NCI-H82 (cell line): Measurements from ENCODE around the gene SLC6A4.

ENCODE experiments used
- DNase-seq: peaks from one replicate; lab custom pipeline; 2025; lab: John Stamatoyannopoulos, UW

SLC6A4 gene

DNA sequence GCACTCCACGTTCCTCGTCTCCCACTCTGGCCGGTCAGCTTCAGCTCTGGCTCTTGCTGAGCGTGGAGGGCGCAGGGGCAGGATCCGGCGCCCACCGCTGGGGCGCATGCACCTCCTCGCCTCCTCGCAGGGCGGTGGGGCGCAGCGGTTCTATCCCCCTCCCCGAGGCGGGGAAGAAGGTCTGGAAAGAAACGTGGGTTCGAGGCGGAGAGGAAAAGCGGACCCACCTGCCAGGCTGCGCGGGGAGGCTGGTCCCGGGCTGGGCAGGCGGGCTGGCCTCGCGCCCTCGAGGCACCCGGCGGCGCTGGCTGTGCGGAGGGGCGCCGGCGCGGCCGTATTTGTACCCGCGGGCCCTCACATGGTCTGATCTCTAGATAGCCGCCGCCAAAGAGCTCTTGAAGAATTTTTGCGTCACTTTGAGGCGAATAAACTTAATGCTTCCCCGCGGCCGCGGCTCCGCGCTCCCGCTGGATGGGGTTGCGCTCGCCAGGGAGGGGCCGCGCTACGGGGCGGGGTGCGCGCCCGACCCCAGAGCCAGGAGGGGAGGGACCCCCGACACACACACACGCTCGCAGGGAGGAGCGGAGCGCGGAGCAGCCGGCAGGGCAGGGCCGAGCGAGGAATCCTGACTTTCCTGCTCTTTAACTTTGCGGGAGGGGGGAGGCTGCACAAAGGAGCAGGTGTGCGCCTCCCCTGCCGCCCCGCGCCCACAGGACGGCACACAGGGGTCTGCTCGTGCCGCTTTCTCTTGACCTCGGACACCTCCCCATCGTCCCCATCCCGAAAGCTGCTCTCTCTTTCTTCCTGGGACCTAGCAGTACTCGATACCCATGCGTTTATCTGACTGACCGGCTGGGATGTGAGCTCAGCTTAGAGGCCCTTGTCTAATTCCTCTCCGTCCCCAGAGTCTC is at the start of gene SLC6A4:
Gene SLC6A4 (minus strand): TSS at position 312 of the 911 bp plus-strand sequence. CDS start 13,739 bp downstream, outside the sequence.
- peak; percentile 45 for DNase-seq

DNA sequence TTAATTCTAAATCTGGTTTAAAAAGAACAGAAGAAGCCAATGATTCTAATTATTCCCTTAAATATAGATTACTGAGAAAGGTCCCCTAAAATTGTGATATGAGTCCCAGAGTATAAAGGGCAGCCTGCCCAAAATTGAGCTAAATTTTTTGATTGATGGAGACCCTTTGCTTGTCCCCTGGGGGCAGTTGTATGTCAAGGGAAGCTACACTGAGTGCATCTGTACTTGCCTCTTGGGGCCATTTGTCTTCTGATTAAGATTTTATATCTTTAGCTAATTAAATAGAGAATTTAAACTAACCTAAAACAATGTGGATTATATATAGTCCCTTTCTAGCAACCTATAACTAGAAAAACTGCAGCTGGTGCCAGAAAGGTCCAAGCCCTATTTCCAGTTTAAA is 43.7 kb upstream of the SLC6A4 start:
- no peak for DNase-seq

DNA sequence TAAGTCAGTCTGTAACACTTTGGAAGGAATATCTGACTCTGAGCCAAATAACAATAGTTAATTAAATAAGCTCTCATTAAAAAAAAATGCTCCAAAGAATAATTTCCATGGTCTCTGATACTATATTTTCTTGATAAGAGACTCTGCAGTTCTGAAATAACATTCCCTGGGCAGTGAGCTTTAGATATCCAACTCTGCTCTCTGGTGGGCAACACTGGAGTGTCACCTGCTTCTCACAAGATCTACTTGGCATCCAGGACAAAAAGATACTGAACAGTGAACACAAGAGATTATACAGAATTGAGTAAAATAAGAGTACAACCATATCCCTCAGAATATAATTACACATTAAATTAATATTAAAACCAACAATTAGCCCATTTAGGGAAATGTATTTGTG is 42.5 kb upstream of the SLC6A4 start:
- peak; percentile 46 for DNase-seq

DNA sequence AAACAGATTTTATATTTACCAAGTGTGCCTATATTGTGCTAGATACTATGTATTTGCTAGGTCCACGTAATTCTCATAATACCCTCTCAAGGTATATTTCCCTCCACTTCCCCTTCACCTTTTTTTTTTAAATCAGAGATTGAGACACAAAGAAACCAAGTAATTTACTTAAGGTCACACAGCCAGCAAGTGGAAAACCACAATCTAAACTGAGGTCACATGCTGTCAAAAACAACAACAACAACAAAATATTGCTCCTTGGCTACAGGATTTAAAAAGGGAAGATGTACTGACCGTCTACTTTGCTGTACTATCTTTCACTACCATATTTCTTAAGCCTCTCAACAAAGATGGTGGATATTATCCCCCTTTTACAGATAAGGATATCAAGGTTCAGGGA is 40.4 kb upstream of the SLC6A4 start:
- DNase-seq = no peak

DNA sequence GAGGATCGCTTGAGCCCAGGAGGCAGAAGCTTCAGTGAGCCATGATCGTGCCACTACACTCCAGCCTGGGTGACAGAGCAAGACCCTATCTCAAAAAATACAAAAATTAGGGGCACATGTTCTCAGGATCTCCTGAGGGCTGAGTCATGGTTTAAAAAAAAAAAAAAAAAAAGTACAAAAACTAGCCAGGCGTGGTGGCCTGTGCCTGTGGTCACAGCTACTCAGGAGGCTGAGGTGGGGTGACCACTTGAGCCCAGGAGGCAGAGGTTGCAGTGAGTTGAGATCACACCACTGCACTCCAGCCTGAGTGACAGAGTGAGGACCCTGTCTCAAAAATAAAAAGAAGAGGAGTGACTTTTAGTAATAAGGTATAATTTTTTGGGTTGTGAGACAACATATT is 39.4 kb upstream of the SLC6A4 start:
- no peak for DNase-seq

DNA sequence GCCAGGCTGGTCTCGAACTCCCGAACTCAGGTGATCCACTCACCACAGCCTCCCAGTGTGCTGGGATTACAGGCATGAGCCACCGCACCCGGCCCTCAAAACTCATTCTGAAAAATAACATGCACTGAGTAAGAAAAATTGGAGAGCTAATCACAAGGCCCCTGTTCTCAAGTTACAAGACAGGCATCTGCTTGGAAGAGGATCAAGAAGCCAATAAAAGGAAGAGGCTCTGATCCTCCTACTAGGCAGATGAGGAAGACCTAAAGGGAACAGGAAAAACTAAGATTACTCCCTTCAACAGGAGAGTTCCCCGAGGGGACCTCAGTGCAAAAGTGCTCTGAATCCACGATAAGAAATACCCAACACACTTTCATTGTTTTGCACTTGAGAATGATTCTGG is 37.9 kb upstream of the SLC6A4 start:
- DNase-seq = peak; percentile 45

DNA sequence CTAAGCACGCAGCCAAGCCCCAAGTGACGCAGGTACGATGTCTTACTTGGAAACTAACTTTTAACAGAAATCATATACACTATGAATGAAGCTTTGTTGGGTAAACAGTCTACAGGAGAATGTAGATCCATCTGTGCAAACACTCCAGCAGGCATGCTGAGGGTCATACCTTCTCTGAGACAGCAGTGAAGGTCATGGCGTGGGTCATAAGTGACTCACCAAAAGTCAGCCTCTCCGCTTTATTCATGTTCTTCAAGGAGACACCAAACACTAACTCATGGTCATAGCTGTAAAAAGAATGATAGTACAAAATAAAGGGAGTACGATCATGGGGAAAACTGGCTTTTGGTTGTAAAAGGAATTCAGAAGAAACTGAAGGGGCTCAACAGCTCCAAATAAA is 35.6 kb upstream of the SLC6A4 start:
- DNase-seq = no peak

DNA sequence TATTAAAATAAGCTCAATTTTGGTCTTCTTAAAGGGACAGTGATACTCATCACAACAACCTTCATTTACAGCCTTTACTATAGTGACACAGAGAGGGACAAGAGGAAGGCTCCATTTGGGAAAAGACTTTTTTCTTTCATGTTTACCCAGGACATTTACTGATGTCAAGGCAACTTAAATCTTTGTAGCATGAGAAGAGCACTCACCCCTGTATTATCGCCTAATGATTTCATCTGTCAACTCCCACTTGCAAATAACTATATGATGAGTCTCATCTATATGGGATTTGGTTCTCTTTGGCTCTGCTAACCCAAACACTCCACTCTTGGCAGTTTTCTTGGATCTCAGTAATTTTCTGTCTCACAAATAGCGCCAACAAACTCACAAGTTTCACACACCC is 32.1 kb upstream of the SLC6A4 start:
- no peak for DNase-seq

DNA sequence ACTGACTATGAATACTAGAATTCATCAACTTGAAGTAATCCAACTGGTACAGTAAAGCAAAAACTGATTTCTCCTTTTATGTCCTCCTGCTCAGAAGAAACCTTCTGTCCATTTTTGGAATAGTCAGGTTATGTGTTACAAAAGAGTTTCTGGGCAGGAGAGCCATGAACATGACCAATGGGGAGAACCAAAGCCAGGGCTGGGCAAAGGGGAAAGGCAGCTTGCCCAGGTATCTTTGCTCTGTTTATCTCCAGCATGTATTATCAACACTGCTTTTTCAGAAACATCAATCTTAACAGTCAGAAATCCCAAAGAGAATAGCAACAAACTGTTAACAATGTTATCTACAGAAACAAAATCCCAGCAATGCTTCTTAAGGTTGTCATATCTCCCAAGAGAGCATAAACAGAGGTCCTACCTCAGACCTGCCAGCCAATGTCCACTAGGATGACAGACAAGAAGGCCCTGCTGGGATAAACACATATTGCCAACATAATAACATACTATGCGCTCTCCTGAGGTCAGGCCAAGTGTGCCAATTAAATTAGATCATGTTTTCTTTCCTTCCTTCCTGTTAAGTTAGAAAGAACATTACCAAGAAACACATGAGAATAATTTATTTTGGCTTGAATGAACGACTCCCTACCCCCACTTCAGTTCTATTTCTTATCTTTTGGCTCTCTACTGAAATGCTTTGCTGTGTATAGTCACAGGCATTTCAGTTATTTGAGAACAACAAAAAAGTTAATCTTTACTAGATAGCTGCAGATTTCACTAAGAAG is 28.2 kb upstream of the SLC6A4 start:
- DNase-seq = no peak

DNA sequence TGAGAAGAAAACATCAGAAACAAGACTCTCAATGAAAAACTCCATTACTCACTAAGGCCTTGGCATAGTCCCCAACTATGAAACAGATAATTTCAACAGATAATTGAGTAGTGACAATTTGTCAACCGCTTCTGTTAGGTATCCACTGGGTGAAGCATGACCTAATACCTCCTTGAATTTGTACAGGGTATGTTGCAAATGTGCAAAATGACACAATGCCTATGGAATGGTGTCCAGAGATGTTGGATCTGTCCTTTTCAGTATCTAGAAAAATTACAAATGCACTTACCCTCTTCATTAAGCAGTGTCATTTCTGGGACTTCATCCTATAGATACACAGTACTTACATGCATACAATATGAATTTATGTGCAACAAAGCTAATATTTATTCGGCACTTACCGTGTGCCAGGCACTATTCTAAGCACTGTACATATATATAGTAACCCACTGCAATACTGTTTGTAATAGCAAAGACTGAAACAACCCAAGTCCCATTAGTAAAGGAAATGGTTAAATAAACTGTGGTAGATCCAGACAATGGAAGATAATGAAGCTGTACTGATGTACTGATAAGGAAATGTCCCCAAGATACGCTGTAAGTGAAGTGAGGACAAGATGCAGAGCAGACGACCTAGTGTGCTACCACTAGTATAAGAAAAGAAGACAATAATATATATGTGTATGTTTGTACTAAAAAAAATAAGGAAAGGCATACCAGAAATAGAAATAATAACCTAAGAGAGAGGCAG is 21.4 kb upstream of the SLC6A4 start:
- no peak for DNase-seq

DNA sequence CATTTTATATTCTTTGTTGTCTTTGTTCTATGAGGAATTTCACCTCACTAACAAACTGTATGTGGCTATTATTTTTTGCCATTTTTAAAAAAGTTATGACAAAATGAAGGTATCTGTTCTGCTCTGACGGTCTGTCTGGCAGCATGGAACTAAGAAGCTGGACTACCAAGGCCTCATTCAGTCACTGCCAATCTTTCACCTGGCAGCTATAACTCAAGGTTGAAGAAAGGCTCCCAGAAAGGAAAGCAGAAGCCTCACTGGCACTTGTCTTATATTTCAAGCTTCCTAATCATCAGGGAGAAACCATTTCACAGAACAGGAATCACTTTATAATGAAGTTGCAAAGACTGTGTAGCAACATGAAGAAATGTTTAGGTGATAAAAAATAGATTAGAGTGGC is 18.7 kb upstream of the SLC6A4 start:
- no peak for DNase-seq

DNA sequence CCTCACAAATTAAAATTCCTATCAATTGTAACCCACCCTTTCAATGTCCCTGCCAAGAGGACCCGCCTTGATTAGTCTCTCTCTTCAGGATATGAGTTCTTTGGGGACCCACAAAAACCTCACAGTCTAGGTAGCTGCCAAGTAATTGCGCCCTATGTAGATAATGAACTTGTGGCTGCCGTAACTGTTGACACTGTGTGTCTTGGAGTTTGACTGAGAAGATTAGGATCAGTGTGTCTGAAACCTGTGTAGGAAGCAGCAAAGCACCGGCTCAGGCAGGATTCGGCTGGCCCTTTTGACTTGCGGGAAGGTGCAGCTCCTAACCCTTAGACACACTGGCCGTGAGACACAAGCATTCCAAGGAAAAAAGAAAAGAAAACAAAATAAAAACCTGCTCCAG is 17.8 kb upstream of the SLC6A4 start:
- DNase-seq = no peak

DNA sequence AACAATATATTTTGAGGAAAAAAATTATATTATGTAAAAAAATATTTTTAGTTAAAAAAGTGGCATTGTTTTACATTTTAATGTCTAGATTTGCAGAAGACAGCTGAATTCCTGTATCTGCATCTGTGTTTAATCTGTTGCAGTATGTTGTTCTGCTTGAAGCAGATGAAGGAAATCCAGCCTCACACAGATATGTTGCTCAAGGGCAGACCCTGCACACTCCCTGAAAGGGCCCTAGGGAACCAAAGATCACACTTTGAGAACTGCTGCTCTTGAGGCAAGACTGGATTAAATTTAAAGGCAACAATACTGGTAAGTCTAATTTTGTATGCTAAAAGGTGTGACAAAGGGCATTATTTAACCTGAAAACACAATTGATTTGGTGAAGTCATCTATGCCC is 16.4 kb upstream of the SLC6A4 start:
- no peak for DNase-seq

DNA sequence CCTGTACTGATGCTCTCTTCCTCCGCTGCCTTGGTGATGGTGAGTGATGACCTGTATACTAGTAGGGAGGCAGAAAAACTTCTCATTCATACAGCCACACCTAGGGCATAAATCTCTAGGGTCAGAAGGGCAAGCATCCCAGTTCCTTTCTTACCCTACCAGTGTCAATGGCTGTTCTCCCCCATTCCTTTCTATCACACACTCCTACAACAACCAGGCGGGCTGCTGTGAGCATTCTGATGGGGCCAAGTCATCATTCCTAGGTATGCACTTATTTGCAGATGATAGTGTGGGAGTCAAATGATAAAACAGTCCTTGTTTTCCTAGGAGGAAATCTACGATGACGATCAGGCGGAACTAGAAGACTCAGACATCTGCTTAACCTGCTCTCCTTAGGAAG is 14.0 kb upstream of the SLC6A4 start:
- no peak for DNase-seq

DNA sequence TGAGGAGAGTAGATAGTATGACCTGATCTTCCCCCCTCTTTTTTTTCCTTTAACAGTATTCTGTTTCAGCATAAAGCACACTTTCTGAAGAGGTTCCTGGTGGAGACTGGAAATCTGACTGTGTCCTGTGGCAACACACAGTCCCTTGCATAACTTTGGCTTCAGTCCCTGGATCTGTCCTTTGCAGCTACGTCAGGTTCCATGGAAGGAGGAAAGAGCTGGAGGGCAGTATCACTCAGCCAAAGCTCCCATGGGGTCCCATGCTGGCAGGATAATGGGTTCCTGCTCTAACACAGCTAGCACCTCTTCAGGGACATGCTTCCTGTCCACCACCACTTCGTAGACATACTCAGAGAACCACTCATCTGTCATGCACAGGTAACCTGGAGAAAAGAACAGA is 13.3 kb upstream of the SLC6A4 start:
- no peak for DNase-seq

DNA sequence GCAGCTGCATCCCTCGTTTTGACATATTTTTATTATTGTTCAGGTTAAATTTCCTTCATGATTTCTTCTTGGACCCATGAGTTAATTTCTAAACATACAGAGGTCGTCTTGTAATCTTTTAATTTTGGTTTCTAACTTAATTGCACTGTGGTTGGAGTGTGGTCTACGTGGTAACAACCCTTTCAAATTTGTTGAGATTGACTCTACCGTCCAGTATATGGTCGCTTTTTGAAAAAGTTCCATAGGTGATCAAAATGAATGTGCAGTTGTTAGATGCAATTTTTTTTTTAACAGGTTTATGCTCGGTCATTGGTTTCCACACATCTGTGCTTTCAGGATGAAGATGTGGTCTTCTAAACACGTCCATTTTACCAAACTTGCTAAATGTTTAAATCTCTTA is 11.0 kb upstream of the SLC6A4 start:
- DNase-seq = no peak

DNA sequence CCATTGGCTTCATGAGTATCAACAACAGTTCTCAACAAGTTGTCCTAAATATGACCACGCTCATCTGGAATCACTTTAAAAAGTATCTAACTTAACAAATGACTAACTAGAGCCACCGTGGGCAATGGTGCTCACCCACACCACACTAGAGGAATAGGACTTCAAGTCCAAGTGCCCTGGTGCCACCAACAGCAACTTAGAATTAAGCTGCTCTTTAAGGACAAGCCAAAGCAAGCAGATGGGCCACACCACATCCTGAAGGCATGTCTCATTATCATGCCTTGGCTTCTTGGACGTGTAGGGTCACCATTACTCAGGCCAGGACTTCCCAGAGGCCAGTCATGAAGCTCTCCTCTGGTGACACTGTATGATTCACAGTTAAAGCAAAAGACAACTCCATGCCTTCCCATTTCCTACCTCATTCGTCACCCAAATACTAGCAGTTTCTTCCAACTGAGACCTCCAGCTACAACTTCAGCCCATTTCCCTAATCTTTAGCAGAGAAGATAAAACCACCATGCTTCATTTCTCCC is 9.4 kb upstream of the SLC6A4 start:
- DNase-seq = no peak

DNA sequence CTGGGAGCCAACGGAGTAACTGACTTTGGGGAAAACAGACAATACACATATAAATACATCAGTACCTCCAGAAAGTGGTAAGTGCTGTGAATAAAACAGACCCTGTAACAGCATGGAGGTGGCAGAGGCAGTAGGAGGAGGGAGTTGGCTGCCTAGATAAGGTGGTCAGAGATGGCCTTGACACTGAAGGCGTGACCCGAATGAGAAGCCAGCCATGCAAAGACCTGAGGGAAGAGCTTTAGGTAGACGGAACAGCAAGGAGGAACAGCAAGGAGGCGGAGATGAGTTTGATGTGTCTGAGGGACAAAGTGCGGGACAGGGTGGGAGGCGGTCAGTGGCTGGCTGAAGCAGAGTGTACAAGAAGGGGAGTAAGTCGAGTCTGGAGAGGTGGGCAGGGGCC is 8.1 kb upstream of the SLC6A4 start:
- DNase-seq = no peak

DNA sequence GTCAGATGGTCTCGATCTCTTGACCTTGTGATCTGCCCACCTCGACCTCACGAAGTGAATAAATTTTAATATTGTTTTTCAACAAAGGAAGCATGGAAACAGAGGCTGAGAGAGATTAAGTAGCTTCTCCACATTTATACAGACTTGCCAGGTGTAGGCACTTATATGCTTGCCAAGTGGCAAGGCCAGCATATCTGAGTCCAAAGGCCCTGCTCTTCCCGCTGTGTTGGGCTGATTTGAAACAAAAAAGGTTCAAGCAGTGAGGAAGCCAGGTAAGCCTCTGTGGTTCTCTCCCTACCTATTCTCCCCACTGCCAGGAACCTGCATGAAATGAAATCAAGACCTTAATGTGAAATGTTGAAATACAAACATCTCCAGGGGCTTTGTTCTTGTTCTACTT is 7.5 kb upstream of the SLC6A4 start:
- DNase-seq = no peak

DNA sequence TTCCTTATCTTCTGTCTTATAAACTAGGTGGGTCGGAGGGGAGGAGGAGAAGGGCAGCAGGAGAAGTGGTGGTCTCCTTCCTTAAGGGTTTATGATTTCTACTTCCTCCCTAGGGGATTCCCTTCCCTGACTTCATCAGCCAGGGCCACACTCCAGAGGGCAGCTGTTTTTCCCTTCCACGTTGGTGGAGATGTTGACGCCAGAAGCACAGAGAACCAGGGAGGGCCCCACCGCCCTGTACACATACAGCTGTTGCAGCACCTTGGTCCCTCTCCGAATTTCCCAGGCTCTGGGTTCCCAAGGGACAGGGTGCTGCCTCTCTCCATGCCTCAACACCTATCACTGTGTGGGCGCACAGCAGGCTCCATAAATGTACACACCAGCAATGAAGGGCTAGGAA is 5.6 kb upstream of the SLC6A4 start:
- peak; percentile 19 for DNase-seq

DNA sequence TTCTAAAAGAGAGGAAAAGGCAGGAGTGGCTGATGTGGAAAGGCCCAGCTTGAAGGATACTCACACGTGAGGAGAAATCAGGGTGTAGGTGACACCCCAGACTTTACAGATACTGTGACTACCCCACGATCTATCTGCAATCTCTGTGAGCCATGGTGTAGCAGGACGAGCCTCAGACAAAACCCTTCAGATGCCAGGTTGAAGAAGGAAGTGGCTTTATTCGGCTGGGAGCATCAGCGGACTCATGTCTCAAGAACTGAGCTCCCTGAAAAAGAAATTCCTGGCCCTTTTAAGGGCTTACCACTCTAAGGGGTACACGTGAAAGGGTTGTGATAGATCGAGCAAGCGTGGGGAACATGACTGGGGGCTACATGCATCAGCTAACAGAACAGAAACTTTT is 4.7 kb upstream of the SLC6A4 start:
- DNase-seq = no peak

DNA sequence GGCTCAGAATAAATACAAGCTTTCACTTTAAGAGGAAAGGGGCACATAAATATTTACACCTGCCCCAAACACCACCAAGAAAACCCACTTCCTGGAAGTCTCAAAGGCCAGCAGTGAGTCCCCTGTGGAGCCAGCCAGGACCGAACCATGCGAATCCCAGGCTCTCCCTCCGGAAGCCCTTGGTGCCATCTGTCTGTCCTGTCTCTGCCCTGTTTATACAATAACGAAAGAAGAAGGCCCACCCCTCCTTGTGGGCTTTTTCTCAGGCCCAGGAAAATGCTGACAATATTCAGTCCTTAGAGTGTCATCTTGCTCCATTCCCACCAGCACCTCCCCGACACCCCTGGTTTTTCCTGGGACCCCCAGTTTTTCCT is 3.6 kb upstream of the SLC6A4 start:
- DNase-seq = peak; percentile 28
